AG09319 (cell line): ENCODE results near the gene MTA1.

ENCODE experiments used
- DNase-seq: peaks from one replicate; pipeline ENCODE4 v3.0.0-alpha.2; 2010; ENCODE audit warnings: low read depth; ENCODE audit errors: extremely low read depth
- CTCF ChIP-seq: IDR thresholded peaks from 2 replicates; pipeline ENCODE4 v1.5.1; 2011; ENCODE audit warnings: low read depth, mild to moderate bottlenecking, inconsistent platforms, low read length, moderate library complexity

MTA1 gene

GRCh38 chr14:105460616-105461015, 41.0 kb downstream of the MTA1 start:
- DNase-seq = no peak
- no peak for TF ChIP-seq CTCF

- DNase-seq = no peak
Observed at GRCh38 chr14:105461903-105462302, 42.3 kb downstream of the MTA1 start.

GRCh38 chr14:105464501-105464900, 44.9 kb downstream of the MTA1 start:
- DNase-seq = no peak
- TF ChIP-seq CTCF = no peak

More at GRCh38 chr14:105461903-105462302, 42.3 kb downstream of the MTA1 start:
- TF ChIP-seq CTCF = no peak

GRCh38 chr14:105465209-105466031, 45.8 kb downstream of the MTA1 start:
- no peak for TF ChIP-seq CTCF
- DNase-seq = no peak

- DNase-seq = no peak
- no peak for TF ChIP-seq CTCF
Observed at GRCh38 chr14:105466531-105467248, 47.1 kb downstream of the MTA1 start.

- DNase-seq = no peak
- TF ChIP-seq CTCF = no peak
Observed at GRCh38 chr14:105467249-105467941, 47.8 kb downstream of the MTA1 start.

GRCh38 chr14:105467942-105468471, 48.4 kb downstream of the MTA1 start:
- no peak for DNase-seq
- TF ChIP-seq CTCF = no peak
